Measurements from ENCODE around the gene SORCS1. TPM values are rescaled to one million over a fixed set of nuclear protein-coding genes. Genes with fewer than 3 reads are reported as not detected.

SORCS1 gene
- total and polyA plus RNA-seq, 8 donors: 0.46 to 2.6 (median 1.6) TPM

DNA sequence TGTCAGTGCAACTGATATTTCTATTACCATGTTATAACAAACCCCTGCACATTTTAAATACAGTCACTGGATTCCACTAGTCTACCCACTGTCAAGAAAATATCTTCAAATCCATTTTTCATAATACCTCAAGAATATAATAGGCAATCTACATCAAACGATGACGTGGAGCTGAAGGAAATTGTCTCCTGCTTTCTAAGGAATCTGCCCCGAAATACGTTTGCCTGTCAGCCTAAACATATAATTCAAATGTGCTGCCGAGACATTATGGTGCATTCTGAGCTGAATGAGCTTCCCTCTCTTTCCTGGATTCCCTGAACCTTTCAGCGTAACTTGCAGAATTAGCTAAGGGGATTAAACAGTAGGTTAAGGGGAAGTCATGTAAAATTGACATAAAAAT lies 306.8 kb downstream of the SORCS1 start:
- TF ChIP-seq CTCF (IDR thresholded peaks at IDR 0.05): no peak
- H3K9me3 ChIP-seq: no peaks in the 10 kb centered on the region
- H3K36me3 ChIP-seq: no peaks in the 10 kb centered on the region
- H3K27me3 ChIP-seq: no peaks in the 10 kb centered on the region
- no peak for ATAC-seq
- DNase-seq: no peak
- no peak for FAIRE-seq
- WGBS, 2 donors: 63 to 71% methylated on average over 6 of the region's 6 CpGs
- no peak overlapping the region for H3K4me3 ChIP-seq
- H3K27ac ChIP-seq: no peak overlapping the region
- intact Hi-C loops (cut with DNase I): no loop called here
- no peaks in the 10 kb centered on the region for H3K4me1 ChIP-seq

GRCh38 chr10:106857213-106857612 lies 307.3 kb downstream of the SORCS1 start:
- Histone ChIP-seq H3K4me1 (no peaks in the 10 kb centered on the region), H3K9me3 (no peaks in the 10 kb centered on the region), H3K4me3 (no peak overlapping the region), H3K27ac (no peak overlapping the region), H3K27me3 (no peaks in the 10 kb centered on the region), H3K36me3 (no peaks in the 10 kb centered on the region)
- ATAC-seq: no peak
- no peak for TF ChIP-seq CTCF (IDR thresholded peaks at IDR 0.05)
- DNase-seq: no peak
- intact Hi-C loops (cut with DNase I): no loop called here
- 60 to 72% methylated on average over 6 of the region's 6 CpGs for WGBS, 2 donors
- no peak for FAIRE-seq

DNA sequence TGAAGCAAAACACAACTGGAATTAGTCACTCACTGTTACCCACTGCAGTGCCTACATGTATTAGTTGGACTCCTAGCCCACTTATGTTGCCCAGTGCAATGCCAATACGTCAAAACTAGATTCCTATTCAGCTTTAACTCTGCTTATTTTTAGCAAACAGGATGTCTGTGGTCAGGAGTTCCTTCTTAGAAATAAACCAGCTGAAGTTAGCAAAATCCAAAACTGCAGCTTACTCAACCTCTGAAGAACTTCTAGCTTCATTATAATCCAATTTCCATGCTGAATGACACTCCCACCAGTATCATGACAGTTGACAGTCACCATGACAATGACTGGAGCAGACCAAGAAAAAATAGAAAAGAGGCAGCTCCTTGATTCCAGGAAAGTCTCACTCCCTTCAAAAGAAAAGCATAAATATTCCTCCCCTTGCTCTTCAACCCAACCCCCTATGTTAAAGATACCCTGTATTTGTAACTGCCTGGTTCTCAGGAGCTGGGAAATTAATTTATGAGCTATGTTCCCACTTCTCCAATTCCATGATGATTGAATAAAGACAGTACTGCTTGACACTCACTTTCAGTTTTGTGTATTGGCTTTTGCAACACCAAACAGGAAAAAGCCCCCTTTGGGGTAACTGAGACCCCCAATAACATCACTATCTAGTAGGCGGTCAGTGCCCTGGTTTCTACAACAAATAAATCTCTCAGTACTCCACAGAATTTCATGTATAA lies 327.4 kb downstream of the SORCS1 start:
- Histone ChIP-seq H3K27ac (no peak overlapping the region), H3K9me3 (no peaks in the 10 kb centered on the region), H3K27me3 (no peaks in the 10 kb centered on the region), H3K4me1 (no peaks in the 10 kb centered on the region), H3K4me3 (no peak overlapping the region), H3K36me3 (no peaks in the 10 kb centered on the region)
- no peak for FAIRE-seq
- WGBS, 2 donors: 48 to 73% methylated on average over 2 of the region's 2 CpGs
- peak in 2 of 4 donors; percentile 57 to 70 for ATAC-seq
- intact Hi-C loops (cut with DNase I): no loop called here
- TF ChIP-seq CTCF (IDR thresholded peaks at IDR 0.05): no peak
- no peak for DNase-seq

DNA sequence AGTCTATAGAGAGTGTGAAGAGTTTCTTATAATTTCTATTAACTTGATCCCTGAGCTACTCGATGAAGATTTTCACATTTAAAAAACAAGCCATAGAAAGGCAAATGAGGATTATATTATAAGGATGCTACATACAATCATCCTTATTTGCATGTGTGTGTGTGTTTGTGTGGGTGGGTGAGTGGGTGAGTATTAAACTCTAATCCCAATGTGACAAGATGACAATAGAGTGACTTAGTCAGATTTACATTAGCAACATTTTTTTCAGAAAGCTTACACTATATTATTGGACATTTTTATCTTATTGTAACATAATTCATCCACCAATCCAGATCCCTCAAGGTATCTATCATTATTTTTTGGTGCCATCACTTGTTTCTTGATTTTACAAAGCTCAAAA lies 331.7 kb downstream of the SORCS1 start:
- ATAC-seq (no peak), DNase-seq (no peak), FAIRE-seq (no peak)
- H3K27ac ChIP-seq: no peak overlapping the region
- H3K4me3 ChIP-seq: no peak overlapping the region
- intact Hi-C loops (cut with DNase I): no loop called here
- H3K4me1 ChIP-seq: no peaks in the 10 kb centered on the region
- H3K36me3 ChIP-seq: no peaks in the 10 kb centered on the region
- 71 to 88% methylated on average over 1 of the region's 1 CpG for WGBS, 2 donors
- no peaks in the 10 kb centered on the region for H3K9me3 ChIP-seq
- no peaks in the 10 kb centered on the region for H3K27me3 ChIP-seq
- no peak for TF ChIP-seq CTCF (IDR thresholded peaks at IDR 0.05)

DNA sequence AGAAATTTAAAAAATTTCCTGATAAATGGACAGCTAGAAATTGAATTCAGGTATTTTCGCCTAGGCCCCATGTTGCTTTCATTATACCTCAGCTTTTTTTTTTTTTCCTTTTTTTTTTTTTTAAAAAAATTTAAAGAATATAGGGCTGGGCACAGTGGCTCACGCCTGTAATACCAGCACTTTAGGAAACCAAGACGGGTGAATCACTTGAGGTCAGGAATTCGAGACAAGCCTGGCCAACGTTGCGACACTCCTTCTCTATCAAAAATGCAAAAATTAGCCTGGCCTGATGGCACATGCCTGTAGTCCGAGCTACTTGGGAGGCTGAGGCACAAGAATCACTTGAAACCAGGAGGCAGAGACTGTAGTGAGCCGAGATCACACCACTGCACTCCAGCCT lies 334.0 kb downstream of the SORCS1 start:
- H3K27me3 ChIP-seq: no peaks in the 10 kb centered on the region
- no peaks in the 10 kb centered on the region for H3K4me1 ChIP-seq
- ATAC-seq (no peak), FAIRE-seq (no peak), DNase-seq (no peak)
- no peaks in the 10 kb centered on the region for H3K36me3 ChIP-seq
- intact Hi-C loops (cut with DNase I): no loop called here
- H3K9me3 ChIP-seq: no peaks in the 10 kb centered on the region
- TF ChIP-seq CTCF (IDR thresholded peaks at IDR 0.05): no peak
- 69 to 84% methylated on average over 8 of the region's 8 CpGs for WGBS, 2 donors
- no peak overlapping the region for H3K4me3 ChIP-seq
- H3K27ac ChIP-seq: no peak overlapping the region

Data from pancreas (tissue), 10 donors.